ENCODE results near the gene TYW1B. TPM values are rescaled to one million over a fixed set of nuclear protein-coding genes. Genes with fewer than 3 reads are reported as not detected.
"Not testable (repeated sequence)": the region's sequence is repeated elsewhere in the genome, so short reads cannot be mapped to it uniquely, and the experiment has no call there.

The TYW1B gene
- total and polyA plus RNA-seq, 12 donors: 0.72 to 13.4 (median 2.5) TPM

DNA sequence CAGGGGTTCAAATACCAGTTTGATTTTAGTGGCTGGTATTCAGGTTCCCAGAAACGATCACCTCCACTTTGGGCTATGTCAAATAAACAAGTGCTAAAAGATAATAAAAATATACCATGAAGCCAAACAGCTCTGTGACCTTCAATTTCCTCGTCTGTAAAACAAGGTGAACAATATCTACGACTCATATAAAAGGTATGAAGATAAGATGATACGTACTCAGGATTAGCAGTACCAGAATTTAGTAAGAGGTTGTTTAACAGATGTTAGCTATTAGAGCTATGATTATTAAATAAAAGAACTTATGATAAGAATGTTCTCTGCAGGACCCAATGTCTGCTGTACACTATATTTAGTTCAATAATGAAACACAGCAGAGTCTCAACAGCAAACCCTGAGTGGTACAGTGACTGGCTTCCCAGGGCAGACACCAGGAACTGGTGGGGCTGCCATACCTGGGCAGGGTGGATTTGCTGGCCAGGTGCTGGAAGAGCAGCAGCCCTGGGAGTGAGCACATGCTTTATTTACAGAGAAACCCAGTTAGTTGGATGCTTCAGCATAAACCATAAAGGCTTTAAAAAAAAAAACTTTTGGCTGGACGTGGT, 151.8 kb downstream of the TYW1B start:
- DNase-seq; H3K4me3 ChIP-seq; H3K27me3 ChIP-seq; H3K27ac ChIP-seq; H3K4me1 ChIP-seq (replicated peaks in 1 of 2); intact Hi-C loops (cut with DNase I); H3K9me3 ChIP-seq (replicated peaks in 1 of 3); H3K36me3 ChIP-seq (replicated peaks in 1 of 2): not testable (repeated sequence)
- WGBS, 4 donors: 51 to 70% (median 64%) methylated on average over 5 of the region's 5 CpGs

DNA sequence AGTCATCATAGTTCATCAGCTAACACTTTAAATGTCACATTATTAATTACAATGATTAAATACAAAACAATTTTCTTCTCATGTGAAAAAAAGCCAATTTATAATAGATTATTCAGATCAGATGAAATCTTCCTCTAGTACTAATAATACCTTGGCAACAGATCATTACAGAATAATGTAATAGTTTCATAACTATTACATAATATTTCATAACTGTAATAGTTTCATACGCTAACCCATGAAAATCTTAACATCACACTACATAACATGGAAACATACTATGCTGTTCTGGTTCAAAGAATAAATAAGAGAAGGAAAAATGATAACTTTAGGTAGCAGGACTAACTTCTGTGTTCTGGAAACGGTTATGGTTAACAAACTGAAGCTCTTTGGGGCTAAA, 152.3 kb downstream of the TYW1B start:
- H3K4me1 ChIP-seq (replicated peaks in 1 of 2); intact Hi-C loops (cut with DNase I); H3K4me3 ChIP-seq; H3K36me3 ChIP-seq (replicated peaks in 1 of 2); H3K27me3 ChIP-seq; H3K27ac ChIP-seq; H3K9me3 ChIP-seq (replicated peaks in 1 of 3); DNase-seq: not testable (repeated sequence)
- 73 to 89% (median 78%) methylated on average over 1 to 2 of the region's 2 CpGs for WGBS, 4 donors

DNA sequence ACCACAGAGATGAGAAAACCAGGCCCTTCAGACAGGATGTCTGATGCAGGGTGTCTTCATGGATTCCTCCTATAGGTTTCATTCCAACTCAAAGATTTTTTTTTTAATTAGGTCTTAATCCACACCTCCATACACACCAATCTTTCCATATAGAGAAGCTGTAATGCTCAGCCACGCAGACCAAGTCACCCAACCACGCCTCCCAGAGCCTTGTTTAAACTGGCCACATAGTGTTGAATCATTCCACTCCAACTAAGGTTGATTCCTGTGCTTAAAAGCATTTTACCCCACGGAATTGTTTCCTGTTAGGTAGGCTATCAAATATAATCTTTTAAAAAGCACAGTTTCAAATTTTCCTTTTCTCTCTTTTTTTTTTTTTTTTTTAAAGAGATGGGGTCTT, 153.6 kb downstream of the TYW1B start:
- Histone ChIP-seq H3K9me3 (replicated peaks in 1 of 3) (no peaks in the 10 kb centered on the region), H3K27ac (no peak overlapping the region), H3K36me3 (replicated peaks in 1 of 2) (no peaks in the 10 kb centered on the region), H3K4me3 (no peak overlapping the region), H3K4me1 (replicated peaks in 1 of 2) (no peaks in the 10 kb centered on the region), H3K27me3 (no peaks in the 10 kb centered on the region)
- DNase-seq: no peak
- WGBS, 4 donors: 92 to 97% (median 96%) methylated on average over 3 of the region's 3 CpGs
- intact Hi-C loops (cut with DNase I): no loop called here
- TF ChIP-seq, protein P1, sequence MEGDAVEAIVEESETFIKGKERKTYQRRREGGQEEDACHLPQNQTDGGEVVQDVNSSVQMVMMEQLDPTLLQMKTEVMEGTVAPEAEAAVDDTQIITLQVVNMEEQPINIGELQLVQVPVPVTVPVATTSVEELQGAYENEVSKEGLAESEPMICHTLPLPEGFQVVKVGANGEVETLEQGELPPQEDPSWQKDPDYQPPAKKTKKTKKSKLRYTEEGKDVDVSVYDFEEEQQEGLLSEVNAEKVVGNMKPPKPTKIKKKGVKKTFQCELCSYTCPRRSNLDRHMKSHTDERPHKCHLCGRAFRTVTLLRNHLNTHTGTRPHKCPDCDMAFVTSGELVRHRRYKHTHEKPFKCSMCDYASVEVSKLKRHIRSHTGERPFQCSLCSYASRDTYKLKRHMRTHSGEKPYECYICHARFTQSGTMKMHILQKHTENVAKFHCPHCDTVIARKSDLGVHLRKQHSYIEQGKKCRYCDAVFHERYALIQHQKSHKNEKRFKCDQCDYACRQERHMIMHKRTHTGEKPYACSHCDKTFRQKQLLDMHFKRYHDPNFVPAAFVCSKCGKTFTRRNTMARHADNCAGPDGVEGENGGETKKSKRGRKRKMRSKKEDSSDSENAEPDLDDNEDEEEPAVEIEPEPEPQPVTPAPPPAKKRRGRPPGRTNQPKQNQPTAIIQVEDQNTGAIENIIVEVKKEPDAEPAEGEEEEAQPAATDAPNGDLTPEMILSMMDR (IDR thresholded peaks at IDR 0.05): no peak
- TF ChIP-seq POLR2A (IDR thresholded peaks at IDR 0.05): no peak

DNA sequence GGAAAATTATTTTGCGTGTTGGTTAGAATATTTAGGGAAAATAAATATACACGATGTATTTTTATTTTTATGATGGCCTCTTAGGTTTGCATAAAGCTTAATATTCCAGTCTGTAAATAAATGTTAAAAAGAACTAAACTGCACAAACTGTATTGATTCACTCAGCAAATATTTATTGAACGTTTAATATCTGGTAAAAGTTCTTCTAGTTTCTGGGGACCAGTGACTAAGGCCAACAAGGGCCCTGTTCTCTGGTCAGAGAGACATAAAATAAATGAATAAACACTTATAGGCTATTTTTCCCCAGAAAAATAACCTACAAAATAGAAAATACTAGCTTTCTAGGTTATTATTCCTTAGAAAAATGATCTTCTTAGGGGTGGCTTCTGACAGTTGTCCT, 157.2 kb downstream of the TYW1B start:
- H3K27me3 ChIP-seq; DNase-seq; H3K9me3 ChIP-seq (replicated peaks in 1 of 3); H3K27ac ChIP-seq; H3K36me3 ChIP-seq (replicated peaks in 1 of 2); H3K4me1 ChIP-seq (replicated peaks in 1 of 2); H3K4me3 ChIP-seq; intact Hi-C loops (cut with DNase I): not testable (repeated sequence)
- 93 to 94% (median 94%) methylated on average over 3 of the region's 3 CpGs for WGBS, 4 donors

DNA sequence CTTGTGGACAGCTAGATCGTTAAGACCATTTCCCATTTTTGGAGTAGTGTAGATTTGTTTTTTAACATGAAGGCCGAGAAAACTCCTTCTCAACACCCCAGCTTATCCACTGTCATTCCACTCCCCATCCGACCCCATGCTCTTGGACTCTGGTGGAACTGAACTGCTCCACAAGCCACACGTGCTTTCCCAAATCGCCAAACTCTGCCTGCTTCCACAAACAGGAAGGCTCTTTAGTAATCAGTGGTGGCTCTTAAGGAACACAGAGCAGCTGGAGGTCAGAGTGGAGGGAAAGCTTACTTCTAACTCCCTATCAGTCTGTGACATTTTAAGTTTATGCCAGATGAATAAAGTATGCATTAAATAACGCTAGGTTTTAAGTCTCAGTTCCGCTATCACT, 159.6 kb downstream of the TYW1B start:
- 59 to 79% (median 67%) methylated on average over 4 to 7 of the region's 7 CpGs for WGBS, 4 donors
- H3K4me3 ChIP-seq; intact Hi-C loops (cut with DNase I); H3K27ac ChIP-seq; DNase-seq; H3K27me3 ChIP-seq; H3K36me3 ChIP-seq (replicated peaks in 1 of 2); H3K9me3 ChIP-seq (replicated peaks in 1 of 3); H3K4me1 ChIP-seq (replicated peaks in 1 of 2): not testable (repeated sequence)

DNA sequence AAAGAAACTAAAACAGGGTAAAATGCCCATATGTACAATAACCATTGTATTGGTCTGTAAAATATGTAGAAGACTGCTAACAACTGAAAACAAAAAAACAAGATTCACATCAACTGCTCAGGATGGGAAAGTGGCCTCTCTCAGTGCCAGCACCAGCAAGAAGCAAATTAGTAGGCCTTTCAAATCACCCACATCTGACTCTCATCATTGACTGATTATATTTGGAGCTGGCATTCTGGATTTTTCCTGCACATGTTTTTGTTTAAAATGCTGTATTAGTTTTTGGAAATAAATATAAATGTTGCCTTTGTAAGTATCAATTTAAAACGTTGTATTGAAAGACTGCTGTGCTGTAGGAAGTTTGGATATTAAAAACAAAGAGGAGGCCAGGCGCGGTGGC, 161.0 kb downstream of the TYW1B start:
- DNase-seq; intact Hi-C loops (cut with DNase I); H3K4me3 ChIP-seq; H3K27me3 ChIP-seq; H3K36me3 ChIP-seq (replicated peaks in 1 of 2); H3K4me1 ChIP-seq (replicated peaks in 1 of 2); H3K27ac ChIP-seq; H3K9me3 ChIP-seq (replicated peaks in 1 of 3): not testable (repeated sequence)
- WGBS, 4 donors: 50 to 66% (median 65%) methylated on average over 3 of the region's 3 CpGs

DNA sequence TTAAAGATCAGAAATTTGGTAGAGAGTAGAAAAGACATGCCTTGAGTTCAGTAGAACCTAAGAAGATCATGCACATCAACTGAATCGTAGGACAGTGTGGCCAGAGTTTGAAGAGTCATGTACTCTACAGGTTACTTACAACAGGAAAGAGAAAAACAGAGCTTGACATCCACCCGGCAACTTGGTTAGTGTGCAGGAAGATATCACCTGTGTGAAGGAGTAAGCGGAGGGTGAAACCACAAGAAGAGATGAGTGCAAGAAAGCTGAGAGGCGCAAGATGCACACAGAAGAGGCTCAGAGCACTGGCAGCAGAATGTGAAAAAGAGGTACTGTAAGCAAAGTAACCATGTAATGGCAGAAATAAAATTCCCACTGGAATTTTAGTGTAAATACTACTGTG, 179.4 kb downstream of the TYW1B start:
- H3K4me3 ChIP-seq; H3K27me3 ChIP-seq; intact Hi-C loops (cut with DNase I); DNase-seq; H3K36me3 ChIP-seq (replicated peaks in 1 of 2); H3K9me3 ChIP-seq (replicated peaks in 1 of 3); H3K4me1 ChIP-seq (replicated peaks in 1 of 2); H3K27ac ChIP-seq: not testable (repeated sequence)
- WGBS, 4 donors: 87 to 96% (median 91%) methylated on average over 4 of the region's 4 CpGs

DNA sequence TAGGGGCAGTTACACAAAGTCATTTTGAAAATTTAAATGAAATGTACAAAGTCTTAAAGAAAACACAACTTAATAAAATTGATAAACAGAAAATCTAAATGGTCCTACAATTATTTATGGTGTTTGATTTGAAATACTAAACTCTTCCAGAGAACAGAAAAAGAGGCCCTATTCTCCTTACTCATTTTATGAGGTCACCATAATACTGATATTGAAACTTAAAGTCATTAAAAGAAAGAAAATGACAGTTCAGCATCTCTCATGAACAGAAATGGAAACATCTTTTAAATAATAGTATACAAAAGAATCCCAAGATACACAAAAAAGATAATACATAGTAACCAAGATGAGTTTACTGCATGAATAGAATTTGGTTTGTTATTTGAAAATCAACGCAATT, 184.3 kb downstream of the TYW1B start:
- DNase-seq; H3K27ac ChIP-seq; H3K36me3 ChIP-seq (replicated peaks in 1 of 2); H3K9me3 ChIP-seq (replicated peaks in 1 of 3); H3K4me3 ChIP-seq; H3K4me1 ChIP-seq (replicated peaks in 1 of 2); intact Hi-C loops (cut with DNase I); H3K27me3 ChIP-seq: not testable (repeated sequence)
- WGBS, 4 donors: 83 to 100% (median 96%) methylated on average over 1 of the region's 1 CpG

DNA sequence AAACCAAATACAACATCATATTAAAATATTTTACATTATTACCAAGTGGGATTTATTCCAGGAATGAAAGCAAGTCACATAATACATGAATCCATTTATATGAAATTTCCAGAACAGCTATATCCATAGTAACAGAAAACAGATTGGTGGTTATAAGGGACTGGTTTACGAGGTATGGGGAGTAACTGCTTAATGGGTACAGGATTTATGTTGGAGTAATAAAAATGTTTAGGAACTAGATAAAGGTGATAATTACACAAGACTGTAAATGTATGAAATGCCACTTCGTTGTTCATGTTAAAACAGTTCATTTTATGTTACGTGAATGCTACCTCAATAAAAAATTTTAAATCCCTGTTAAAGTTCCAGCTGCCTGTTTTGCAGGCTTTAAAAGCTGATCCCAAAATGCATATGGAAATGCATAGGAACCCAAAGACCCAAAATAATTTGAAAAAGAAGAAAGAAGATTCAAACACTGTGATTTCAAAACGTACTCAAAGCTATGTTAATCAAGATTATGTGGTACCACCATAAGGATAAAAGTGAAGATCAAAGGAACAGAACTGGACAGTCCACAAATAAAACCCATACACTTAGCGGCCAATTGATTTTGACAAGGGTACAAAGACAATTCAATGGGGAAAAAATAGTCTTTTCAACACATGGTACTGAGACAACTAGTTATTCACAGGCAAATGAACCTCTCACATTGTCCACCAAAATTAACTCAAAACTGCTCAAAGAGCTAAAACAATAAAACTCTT, 186.3 kb downstream of the TYW1B start:
- H3K4me1 ChIP-seq (replicated peaks in 1 of 2); DNase-seq; H3K9me3 ChIP-seq (replicated peaks in 1 of 3); H3K36me3 ChIP-seq (replicated peaks in 1 of 2); H3K27ac ChIP-seq; intact Hi-C loops (cut with DNase I); H3K27me3 ChIP-seq; H3K4me3 ChIP-seq: not testable (repeated sequence)
- 91 to 94% (median 92%) methylated on average over 5 of the region's 5 CpGs for WGBS, 4 donors

DNA sequence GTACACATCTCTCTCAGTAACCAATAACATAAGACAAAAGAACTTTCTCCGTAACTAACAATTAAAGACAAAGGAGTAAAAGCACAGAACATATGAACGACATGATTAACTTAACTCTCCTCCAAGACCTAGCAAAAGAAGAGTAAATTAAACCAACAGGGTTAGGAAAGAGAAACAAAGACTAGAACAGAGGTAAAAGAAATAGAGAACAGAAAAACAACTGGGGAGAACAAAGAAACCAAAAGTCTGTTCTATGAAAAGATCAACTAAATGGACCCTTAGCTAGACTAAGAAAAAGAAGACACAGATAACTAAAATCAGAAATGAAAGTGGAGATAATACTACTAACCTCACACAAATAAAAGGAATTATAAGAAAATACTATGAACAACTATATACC, 187.3 kb downstream of the TYW1B start:
- H3K36me3 ChIP-seq (replicated peaks in 1 of 2); H3K9me3 ChIP-seq (replicated peaks in 1 of 3); H3K27ac ChIP-seq; intact Hi-C loops (cut with DNase I); H3K27me3 ChIP-seq; DNase-seq; H3K4me1 ChIP-seq (replicated peaks in 1 of 2); H3K4me3 ChIP-seq: not testable (repeated sequence)
- 88 to 97% (median 96%) methylated on average over 2 of the region's 2 CpGs for WGBS, 4 donors
